ENCODE measurements around the gene KCTD14. TPM values are rescaled to one million over a fixed set of nuclear protein-coding genes. Genes with fewer than 3 reads are reported as not detected.

The KCTD14 gene
- polyA plus RNA-seq, 1 experiment: 1.8 TPM

- DNase-seq (ENCODE audit: low read depth): no peak
- Histone ChIP-seq H3K36me3 (ENCODE audit: control insufficient read depth, insufficient read depth, low read length) (no peaks in the 10 kb centered on the region), H3K27me3 (ENCODE audit: control insufficient read depth, insufficient read depth, low read length) (no peaks in the 10 kb centered on the region), H3K4me3 (ENCODE audit: low read depth, low read length) (no peak overlapping the region)
- no peak for TF ChIP-seq CTCF (IDR thresholded peaks at IDR 0.05; ENCODE audit: insufficient read depth, low read depth, low read length)
- ChIA-PET POLR2A (no interaction called here), CTCF (interaction anchor here (1.2 kb wide), 1 partner anchor 10 kb away, joined by 4 read pairs; no protein-coding TSS in a partner anchor)
Observed at GRCh38 chr11:78056093-78056492, 33.0 kb upstream of the KCTD14 start.

GRCh38 chr11:78054971-78055370 lies 31.9 kb upstream of the KCTD14 start:
- ChIA-PET POLR2A (interaction anchor here (0.6 kb wide), 1 partner anchor 34 kb away, joined by 3 read pairs; no protein-coding TSS in a partner anchor), CTCF (interaction anchor here (1.2 kb wide), 1 partner anchor 9 kb away, joined by 4 read pairs; no protein-coding TSS in a partner anchor)
- no peak for TF ChIP-seq CTCF (IDR thresholded peaks at IDR 0.05; ENCODE audit: insufficient read depth, low read depth, low read length)
- H3K4me3 ChIP-seq (ENCODE audit: low read depth, low read length): no peak overlapping the region
- H3K27me3 ChIP-seq (ENCODE audit: control insufficient read depth, insufficient read depth, low read length): no peaks in the 10 kb centered on the region
- DNase-seq (ENCODE audit: low read depth): no peak
- no peaks in the 10 kb centered on the region for H3K36me3 ChIP-seq (ENCODE audit: control insufficient read depth, insufficient read depth, low read length)

GRCh38 chr11:78050964-78051831 lies 28.1 kb upstream of the KCTD14 start:
- Histone ChIP-seq H3K4me3 (ENCODE audit: low read depth, low read length) (no peak overlapping the region), H3K36me3 (ENCODE audit: control insufficient read depth, insufficient read depth, low read length) (no peaks in the 10 kb centered on the region), H3K27me3 (ENCODE audit: control insufficient read depth, insufficient read depth, low read length) (no peaks in the 10 kb centered on the region)
- ChIA-PET POLR2A (interaction anchor here (0.5 to 0.6 kb wide), 3 partner anchors 18 to 524 kb away, joined by 3 to 8 read pairs (median 6); no protein-coding TSS in a partner anchor), CTCF (interaction anchor here (0.7 to 1.9 kb wide), 3 partner anchors 28 to 389 kb away, joined by 3 to 5 read pairs (median 3); partner anchors contain the start of genes INTS4 and NDUFC2)
- no peak for TF ChIP-seq CTCF (IDR thresholded peaks at IDR 0.05; ENCODE audit: insufficient read depth, low read depth, low read length)
- peak; percentile 37 for DNase-seq (ENCODE audit: low read depth)

GRCh38 chr11:78049348-78049747 lies 26.3 kb upstream of the KCTD14 start:
- Histone ChIP-seq H3K27me3 (ENCODE audit: control insufficient read depth, insufficient read depth, low read length) (no peaks in the 10 kb centered on the region), H3K36me3 (ENCODE audit: control insufficient read depth, insufficient read depth, low read length) (no peaks in the 10 kb centered on the region), H3K4me3 (ENCODE audit: low read depth, low read length) (no peak overlapping the region)
- POLR2A ChIA-PET: no interaction called here
- no peak for TF ChIP-seq CTCF (IDR thresholded peaks at IDR 0.05; ENCODE audit: insufficient read depth, low read depth, low read length)
- DNase-seq (ENCODE audit: low read depth): no peak
- CTCF ChIA-PET: interaction anchor here (1.2 to 1.9 kb wide), 2 partner anchors 10 to 54 kb away, joined by 3 to 5 read pairs; partner anchors contain the start of gene INTS4

- H3K4me3 ChIP-seq (ENCODE audit: low read depth, low read length): no peak overlapping the region
- H3K36me3 ChIP-seq (ENCODE audit: control insufficient read depth, insufficient read depth, low read length): no peaks in the 10 kb centered on the region
- H3K27me3 ChIP-seq (ENCODE audit: control insufficient read depth, insufficient read depth, low read length): no peaks in the 10 kb centered on the region
- ChIA-PET CTCF (interaction anchor here (0.7 to 1.2 kb wide), 2 partner anchors 11 to 48 kb away, joined by 3 read pairs; no protein-coding TSS in a partner anchor), POLR2A (no interaction called here)
- DNase-seq (ENCODE audit: low read depth): no peak
- TF ChIP-seq CTCF (IDR thresholded peaks at IDR 0.05; ENCODE audit: insufficient read depth, low read depth, low read length): no peak
Observed at GRCh38 chr11:78048561-78048960, 25.5 kb upstream of the KCTD14 start.
